Gastrocnemius medialis (tissue), 4 donors: ENCODE results near the gene TGFA. TPM values are rescaled to one million over a fixed set of nuclear protein-coding genes. Genes with fewer than 3 reads are reported as not detected.

Experiments used
- ATAC-seq, 2 donors: fragments of 150-250 bp; one replicate each; pipeline ENCODE4 v1.9.1; 2016
- DNase-seq, 2 donors: peaks; one replicate each; pipeline ENCODE4 v3.0.0-alpha.2; 2019
- H3K27ac ChIP-seq, 4 donors: fragments of 200-600 bp; sonication (generic); 1 replicate in 1 of 4; 2 replicates in 3 of 4; pipeline ENCODE4 v1.5.1; 2016 to 2018; ENCODE audit warnings: mild to moderate bottlenecking in 2 of 4, moderate library complexity in 1 of 4
- H3K27me3 ChIP-seq, 3 donors: fragments of 200-600 bp; sonication (generic) in 2 of 3; 1 replicate in 1 of 3; 2 replicates in 2 of 3; pipeline versions ENCODE4 v1.5.1 to v1.6.0; 2016 to 2019; ENCODE audit warnings: mild to moderate bottlenecking in 1 of 3, moderate library complexity in 1 of 3
- H3K36me3 ChIP-seq, 2 donors: fragments of 200-600 bp; sonication (generic) in 1 of 2; one replicate each; pipeline ENCODE4 v1.5.1; 2017 to 2018
- H3K4me1 ChIP-seq, 2 donors: fragments of 200-600 bp; sonication (generic) in 1 of 2; one replicate each; pipeline ENCODE4 v1.5.1; 2016 to 2017; ENCODE audit warnings: mild to moderate bottlenecking in 2 of 2
- H3K4me3 ChIP-seq, 4 donors: fragments of 200-600 bp; sonication (generic) in 3 of 4; 1 replicate in 1 of 4; 2 replicates in 3 of 4; pipeline ENCODE4 v1.5.1; 2016 to 2019; ENCODE audit warnings: mild to moderate bottlenecking in 2 of 4
- H3K9me3 ChIP-seq, 3 donors: fragments of 200-600 bp; sonication (generic) in 2 of 3; 1 replicate in 1 of 3; 2 replicates in 2 of 3; pipeline ENCODE4 v1.5.1; 2016 to 2019
- POLR2A ChIP-seq, 2 donors: fragments of 450-650 bp; IDR thresholded peaks; one replicate each; pipeline ENCODE4 v1.6.1; 2017; ENCODE audit warnings: antibody characterized with exemption in 2 of 2, mild to moderate bottlenecking in 2 of 2, moderate library complexity in 2 of 2
- in situ Hi-C, 4 donors: fragments of 200-750 bp; cut with MboI; loops; one replicate each; pipeline versions ENCODE4 v1.15.0 to v1.8.0; 2017; ENCODE audit warnings: low sequenced_read_pairs in 4 of 4
- intact Hi-C: fragments of 100-400 bp; cut with DNase I; formaldehyde crosslinking; loops from one replicate; pipeline ENCODE4 v1.15.1; 2023; ENCODE audit warnings: low total_unique reads
- total RNA-seq, 4 donors: library from RNA; depleted of rRNA; stranded (reverse); fragments of >200 nt; gene quantifications; one replicate each; pipeline versions ENCODE4 v1.1.0 to v1.2.3, GENCODE V29; 2016
- TF ChIP-seq, protein P1 (sequence below), 5 experiments: fragments of 450-650 bp in 3 of 5; fragments of 200-600 bp in 2 of 5; sonication (generic) in 2 of 5; IDR thresholded peaks in 4 of 5; conservative IDR thresholded peaks in 1 of 5; 1 replicate in 4 of 5; 2 replicates in 1 of 5; pipeline ENCODE4 v1.5.1; 2016 to 2019; ENCODE audit warnings: antibody characterized with exemption in 5 of 5, mild to moderate bottlenecking in 3 of 5, moderate library complexity in 3 of 5

The TGFA gene
- total RNA-seq, 4 donors from 2014 or later, result 0.05 to 0.26 (median 0.18) TPM; not detected in 1

- no peak for DNase-seq
- Histone ChIP-seq H3K27ac (no peak overlapping the region), H3K4me1 (no peaks in the 10 kb centered on the region), H3K4me3 (no peak overlapping the region), H3K9me3 (no peaks in the 10 kb centered on the region), H3K27me3 (no peaks in the 10 kb centered on the region), H3K36me3 (no peaks in the 10 kb centered on the region)
- intact Hi-C loops, result no loop called here
- TF ChIP-seq POLR2A (IDR thresholded peaks at IDR 0.05), result no peak
- TF ChIP-seq, protein P1, sequence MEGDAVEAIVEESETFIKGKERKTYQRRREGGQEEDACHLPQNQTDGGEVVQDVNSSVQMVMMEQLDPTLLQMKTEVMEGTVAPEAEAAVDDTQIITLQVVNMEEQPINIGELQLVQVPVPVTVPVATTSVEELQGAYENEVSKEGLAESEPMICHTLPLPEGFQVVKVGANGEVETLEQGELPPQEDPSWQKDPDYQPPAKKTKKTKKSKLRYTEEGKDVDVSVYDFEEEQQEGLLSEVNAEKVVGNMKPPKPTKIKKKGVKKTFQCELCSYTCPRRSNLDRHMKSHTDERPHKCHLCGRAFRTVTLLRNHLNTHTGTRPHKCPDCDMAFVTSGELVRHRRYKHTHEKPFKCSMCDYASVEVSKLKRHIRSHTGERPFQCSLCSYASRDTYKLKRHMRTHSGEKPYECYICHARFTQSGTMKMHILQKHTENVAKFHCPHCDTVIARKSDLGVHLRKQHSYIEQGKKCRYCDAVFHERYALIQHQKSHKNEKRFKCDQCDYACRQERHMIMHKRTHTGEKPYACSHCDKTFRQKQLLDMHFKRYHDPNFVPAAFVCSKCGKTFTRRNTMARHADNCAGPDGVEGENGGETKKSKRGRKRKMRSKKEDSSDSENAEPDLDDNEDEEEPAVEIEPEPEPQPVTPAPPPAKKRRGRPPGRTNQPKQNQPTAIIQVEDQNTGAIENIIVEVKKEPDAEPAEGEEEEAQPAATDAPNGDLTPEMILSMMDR (IDR thresholded peaks at IDR 0.05 in 4 of 5, conservative IDR thresholded peaks at IDR 0.05 in 1 of 5), result no peak
- no peak for ATAC-seq
- in situ Hi-C loops, result no loop called here
Measured at GRCh38 chr2:70523672-70523995, 30.0 kb downstream of the TGFA start.

DNA sequence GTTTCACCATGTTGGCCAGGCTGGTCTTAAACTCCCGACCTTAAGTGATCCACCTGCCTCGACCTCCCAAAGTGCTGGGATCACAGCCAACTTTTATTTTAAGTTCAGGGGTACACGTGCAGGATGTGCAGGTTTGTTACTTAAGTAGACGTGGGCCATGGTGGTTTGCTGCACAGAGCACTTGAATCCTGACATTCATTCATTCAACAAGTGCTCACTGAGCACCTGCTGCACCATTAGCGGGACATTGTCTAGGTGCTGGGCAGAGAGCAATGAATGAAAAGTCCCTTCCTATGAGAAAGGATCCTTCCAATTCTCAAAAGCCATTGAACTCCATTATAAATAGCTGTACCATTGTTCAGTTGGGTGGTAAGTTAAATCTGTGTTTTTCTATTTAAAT is 31.0 kb downstream of the TGFA start:
- TF ChIP-seq POLR2A (IDR thresholded peaks at IDR 0.05), result no peak
- TF ChIP-seq, protein P1 (IDR thresholded peaks at IDR 0.05 in 4 of 5, conservative IDR thresholded peaks at IDR 0.05 in 1 of 5), result no peak
- intact Hi-C loops (no loop called here), in situ Hi-C loops (no loop called here)
- Histone ChIP-seq H3K9me3 (no peaks in the 10 kb centered on the region), H3K36me3 (no peaks in the 10 kb centered on the region), H3K27me3 (no peaks in the 10 kb centered on the region), H3K27ac (no peak overlapping the region), H3K4me3 (no peak overlapping the region), H3K4me1 (no peaks in the 10 kb centered on the region)
- DNase-seq (no peak), ATAC-seq (no peak)

DNA sequence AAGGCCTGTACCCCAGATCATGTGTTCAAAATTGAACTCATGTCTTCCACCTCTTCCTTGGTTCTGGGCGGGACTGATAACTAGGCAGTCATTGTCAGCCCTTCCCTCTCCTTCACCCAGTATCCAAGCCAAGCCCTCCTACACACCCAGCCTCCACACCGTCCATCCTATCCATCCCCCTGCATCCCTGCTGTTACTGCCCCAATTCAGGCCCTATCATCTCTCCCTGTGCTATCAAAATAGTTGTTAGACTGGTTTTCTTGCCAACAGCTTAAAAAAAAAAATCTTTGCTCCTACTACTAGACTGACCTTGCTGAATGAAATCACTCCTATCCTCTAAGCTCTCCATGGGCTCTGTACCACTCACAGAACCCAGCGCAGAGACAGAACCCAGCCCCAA is 32.8 kb downstream of the TGFA start:
- Histone ChIP-seq H3K4me1 (no peaks in the 10 kb centered on the region), H3K27ac (no peak overlapping the region), H3K36me3 (no peaks in the 10 kb centered on the region), H3K4me3 (no peak overlapping the region), H3K9me3 (no peaks in the 10 kb centered on the region), H3K27me3 (no peaks in the 10 kb centered on the region)
- in situ Hi-C loops, result no loop called here
- no peak for TF ChIP-seq POLR2A (IDR thresholded peaks at IDR 0.05)
- TF ChIP-seq, protein P1 (IDR thresholded peaks at IDR 0.05 in 4 of 5, conservative IDR thresholded peaks at IDR 0.05 in 1 of 5), result no peak
- DNase-seq (no peak), ATAC-seq (no peak)
- intact Hi-C loops, result no loop called here

DNA sequence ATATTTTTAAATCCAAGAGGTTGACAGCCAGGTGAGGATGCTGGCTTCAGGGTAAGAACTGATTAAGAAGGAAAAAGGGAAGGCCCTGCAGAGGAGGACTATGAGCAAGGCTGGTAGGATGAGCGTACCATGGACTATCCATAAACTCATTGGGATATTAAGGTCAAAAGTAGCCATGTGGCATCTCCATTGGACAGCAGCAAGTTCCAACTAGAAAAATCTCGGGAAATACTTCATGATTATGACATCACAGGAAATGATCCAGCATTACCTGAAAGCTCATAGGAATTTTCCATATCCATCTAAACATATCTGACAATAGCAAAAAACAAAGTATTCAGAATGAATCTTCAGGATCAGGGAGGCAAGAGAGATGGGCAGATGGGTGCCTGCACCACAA is 34.2 kb downstream of the TGFA start:
- H3K27me3 ChIP-seq, result no peaks in the 10 kb centered on the region
- intact Hi-C loops, result no loop called here

GRCh38 chr2:70518557-70518956 is 35.1 kb downstream of the TGFA start:
- no peak for ATAC-seq
- Histone ChIP-seq H3K4me1 (no peaks in the 10 kb centered on the region), H3K27ac (no peak overlapping the region), H3K4me3 (no peak overlapping the region), H3K27me3 (no peaks in the 10 kb centered on the region), H3K9me3 (no peaks in the 10 kb centered on the region), H3K36me3 (no peaks in the 10 kb centered on the region)
- intact Hi-C loops (no loop called here), in situ Hi-C loops (no loop called here)
- no peak for DNase-seq
- TF ChIP-seq, protein P1 (IDR thresholded peaks at IDR 0.05 in 4 of 5, conservative IDR thresholded peaks at IDR 0.05 in 1 of 5), result no peak
- no peak for TF ChIP-seq POLR2A (IDR thresholded peaks at IDR 0.05)

More for the DNA sequence above, 34.2 kb downstream of the TGFA start:
- H3K36me3 ChIP-seq, result no peaks in the 10 kb centered on the region
- no peaks in the 10 kb centered on the region for H3K4me1 ChIP-seq
- DNase-seq (no peak), ATAC-seq (no peak)
- H3K9me3 ChIP-seq, result no peaks in the 10 kb centered on the region
- in situ Hi-C loops, result no loop called here
- no peak for TF ChIP-seq POLR2A (IDR thresholded peaks at IDR 0.05)
- TF ChIP-seq, protein P1 (IDR thresholded peaks at IDR 0.05 in 4 of 5, conservative IDR thresholded peaks at IDR 0.05 in 1 of 5), result no peak
- no peak overlapping the region for H3K4me3 ChIP-seq
- no peak overlapping the region for H3K27ac ChIP-seq
